GM21825 (cell line): Measurements from ENCODE around the gene SENP7.
"Not testable (repeated sequence)": the region's sequence is repeated elsewhere in the genome, so short reads cannot be mapped to it uniquely, and the experiment has no call there.

Experiments
- ATAC-seq: cut with Tn5 transposase; IDR thresholded peaks from one replicate; pipeline ENCODE4 v1.9.1; 2021; ENCODE audit warnings: mild to moderate bottlenecking, moderate library complexity; ENCODE audit not compliant: unreplicated experiment

Gene SENP7

DNA sequence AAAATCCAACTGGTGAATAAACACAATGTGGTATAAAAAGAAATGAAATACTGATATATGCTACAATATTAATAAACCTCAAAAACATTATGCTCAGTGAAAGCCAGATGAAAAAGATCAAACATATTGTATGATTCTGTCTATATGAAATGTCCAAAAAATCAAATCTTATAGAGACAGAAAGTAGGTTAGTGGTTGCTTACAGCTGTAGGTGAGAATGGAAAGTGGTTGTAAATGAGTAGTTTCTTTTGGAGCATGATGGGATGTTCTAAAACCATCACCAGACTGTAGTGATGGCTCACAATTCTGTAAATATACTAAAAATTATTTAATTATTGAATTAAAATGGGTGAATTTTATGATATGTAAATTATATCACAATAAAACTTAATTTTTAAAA, 58.4 kb downstream of the SENP7 start:
- ATAC-seq, result no peak

DNA sequence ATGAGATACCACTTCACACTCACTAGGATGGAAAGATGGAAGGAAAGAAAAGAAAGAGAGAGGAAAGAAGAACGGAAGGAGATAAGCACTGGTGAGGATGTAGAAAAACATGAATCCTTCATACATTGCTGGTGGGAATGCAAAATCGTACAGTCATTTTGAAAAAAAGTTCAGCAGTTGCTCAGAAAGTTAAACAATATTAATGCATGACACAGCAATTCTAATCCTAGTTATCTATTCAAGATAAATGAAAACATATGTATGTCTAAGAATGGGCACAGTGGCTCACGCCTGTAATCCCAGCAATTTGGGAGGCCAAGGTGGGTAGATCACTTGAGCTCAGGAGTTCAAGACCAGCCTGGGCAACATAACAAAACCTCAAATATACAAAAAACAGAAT, 59.1 kb downstream of the SENP7 start:
- no peak for ATAC-seq

GRCh38 chr3:101438641-101439040, 74.4 kb downstream of the SENP7 start:
- not testable (repeated sequence) for ATAC-seq

- ATAC-seq, result no peak
Observed at GRCh38 chr3:101433652-101434051, 79.4 kb downstream of the SENP7 start.

DNA sequence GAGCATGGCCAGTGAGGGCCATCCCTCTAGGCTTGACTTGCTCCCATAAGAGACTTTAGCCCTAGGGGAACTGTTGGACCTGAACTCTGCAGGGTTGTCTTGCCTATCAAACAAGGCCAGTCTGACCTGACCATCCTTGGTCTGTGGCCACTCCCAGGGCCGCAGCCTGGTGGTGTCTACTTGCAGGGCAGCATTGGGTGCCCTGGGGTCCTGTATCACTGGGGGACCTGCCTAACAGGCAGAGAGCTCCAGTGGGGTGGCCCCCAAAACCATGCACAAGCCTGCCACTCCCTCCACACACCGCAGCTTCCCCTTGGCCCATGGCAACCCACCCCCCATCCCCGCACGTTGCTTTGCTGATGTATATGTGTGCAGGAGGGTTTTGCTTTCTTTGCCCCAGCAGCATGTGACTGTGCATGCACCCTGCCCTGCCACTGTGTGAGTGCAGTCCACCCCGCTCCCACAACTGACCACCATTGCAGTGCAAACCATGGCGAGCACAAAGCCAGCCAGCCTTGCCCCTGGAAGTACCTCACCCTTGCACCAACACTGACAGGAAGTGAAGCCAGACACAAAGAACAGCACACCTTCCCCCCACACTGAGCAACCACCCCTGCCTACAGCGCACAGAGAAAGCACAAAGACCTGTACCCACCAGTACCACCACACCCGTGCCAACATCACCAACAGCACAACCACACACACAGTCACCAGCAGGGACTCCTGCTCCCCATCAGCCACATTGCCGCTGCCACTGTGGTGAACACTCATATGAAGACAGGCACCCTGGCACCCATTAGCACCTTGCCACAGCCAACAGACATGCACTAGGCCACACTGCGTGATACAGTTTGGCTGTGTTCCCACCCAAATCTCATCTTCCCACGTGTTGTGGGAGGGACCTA, 88.8 kb downstream of the SENP7 start:
- ATAC-seq, result no peak

- no peak for ATAC-seq
Observed at GRCh38 chr3:101418851-101419250, 94.2 kb downstream of the SENP7 start.

GRCh38 chr3:101414121-101414520, 98.9 kb downstream of the SENP7 start:
- ATAC-seq, result no peak

GRCh38 chr3:101413656-101414055, 99.4 kb downstream of the SENP7 start:
- no peak for ATAC-seq

GRCh38 chr3:101391413-101391950, 121.5 kb downstream of the SENP7 start:
- no peak for ATAC-seq

DNA sequence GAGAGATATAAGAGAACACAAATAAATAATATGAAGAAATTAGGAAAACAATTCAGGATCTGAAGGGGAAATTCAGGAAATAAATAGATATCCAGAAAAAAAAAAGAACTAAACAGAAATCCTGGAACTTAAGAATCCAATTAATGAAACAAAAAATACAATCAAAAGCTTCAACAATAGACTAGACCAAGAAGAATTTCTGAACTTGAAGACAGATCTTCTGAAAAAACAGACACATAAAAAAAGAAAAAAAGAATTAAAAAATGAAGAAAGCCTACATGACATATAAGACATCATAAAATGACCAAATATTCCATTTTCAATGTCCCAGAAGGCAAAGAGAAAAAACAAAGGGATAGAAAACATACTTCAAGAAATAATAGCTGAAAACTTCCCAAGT, 124.3 kb downstream of the SENP7 start:
- no peak for ATAC-seq

DNA sequence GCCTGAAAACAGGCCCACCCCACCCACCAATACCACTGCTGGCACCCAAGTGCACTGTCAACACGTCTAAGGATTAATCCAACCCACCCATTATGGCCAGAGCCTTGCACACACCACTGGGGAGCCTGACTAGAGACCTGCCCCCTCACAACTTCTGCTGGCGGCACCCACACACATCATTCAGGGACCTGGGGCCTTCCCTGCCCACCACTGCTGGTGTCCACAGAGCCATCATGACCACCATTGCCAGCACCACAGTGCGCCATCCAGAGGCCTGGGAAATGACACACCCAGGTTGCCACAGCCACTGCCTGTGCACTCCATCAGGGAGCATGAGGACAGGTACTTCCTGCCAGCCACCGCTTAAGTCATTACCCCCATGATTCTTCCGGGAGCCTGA, 125.7 kb downstream of the SENP7 start:
- ATAC-seq, result no peak

GRCh38 chr3:101384426-101384825, 128.6 kb downstream of the SENP7 start:
- ATAC-seq, result no peak

GRCh38 chr3:101383656-101384055, 129.4 kb downstream of the SENP7 start:
- no peak for ATAC-seq

DNA sequence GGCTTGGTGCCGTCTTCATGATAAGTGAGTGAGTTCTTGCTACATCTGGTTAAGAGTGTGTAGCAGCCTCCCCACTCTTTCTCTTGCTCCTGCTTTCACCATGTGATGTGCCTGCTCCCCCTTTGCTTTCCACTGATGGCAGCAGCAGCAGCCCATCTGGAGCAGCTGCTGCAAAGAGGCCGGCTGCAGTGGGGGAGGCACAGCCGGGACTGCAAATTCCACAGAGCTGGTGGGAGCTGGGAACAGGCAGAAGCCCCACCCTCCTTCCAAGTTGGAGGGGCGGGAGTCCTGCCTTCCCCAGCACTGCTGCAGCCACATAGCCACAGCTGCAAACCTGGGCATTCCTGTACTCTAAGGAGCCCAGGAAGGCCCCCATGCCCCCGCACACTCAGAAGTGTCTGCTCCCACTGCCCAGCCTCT, 129.8 kb downstream of the SENP7 start:
- no peak for ATAC-seq

GRCh38 chr3:101381809-101382208, 131.2 kb downstream of the SENP7 start:
- ATAC-seq, result no peak

- peak; percentile 97 for ATAC-seq
Observed at GRCh38 chr3:101379658-101380376, 133.2 kb downstream of the SENP7 start.

- no peak for ATAC-seq
Observed at GRCh38 chr3:101377796-101378195, 135.2 kb downstream of the SENP7 start.

GRCh38 chr3:101377209-101377608, 135.8 kb downstream of the SENP7 start:
- ATAC-seq, result no peak

DNA sequence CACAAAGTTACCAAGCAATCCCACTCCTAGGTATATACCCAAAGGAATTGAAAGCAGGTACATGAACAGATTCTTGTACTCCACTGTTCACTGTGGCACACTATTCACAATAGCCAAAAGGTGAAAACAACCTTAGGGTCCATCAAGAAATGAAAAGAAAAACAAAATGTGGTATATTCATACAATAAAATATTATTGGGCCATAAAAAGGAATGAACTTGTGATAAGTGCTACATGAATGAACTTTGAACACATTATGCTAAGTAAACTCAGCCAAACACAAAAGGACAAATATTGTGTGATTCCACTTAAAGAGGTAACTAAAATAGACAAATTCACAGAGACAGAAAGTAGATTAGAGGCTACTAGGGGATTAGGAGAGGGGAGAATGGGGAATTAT, 137.4 kb downstream of the SENP7 start:
- ATAC-seq, result no peak

- ATAC-seq, result no peak
Observed at GRCh38 chr3:101362406-101362805, 150.6 kb downstream of the SENP7 start.

DNA sequence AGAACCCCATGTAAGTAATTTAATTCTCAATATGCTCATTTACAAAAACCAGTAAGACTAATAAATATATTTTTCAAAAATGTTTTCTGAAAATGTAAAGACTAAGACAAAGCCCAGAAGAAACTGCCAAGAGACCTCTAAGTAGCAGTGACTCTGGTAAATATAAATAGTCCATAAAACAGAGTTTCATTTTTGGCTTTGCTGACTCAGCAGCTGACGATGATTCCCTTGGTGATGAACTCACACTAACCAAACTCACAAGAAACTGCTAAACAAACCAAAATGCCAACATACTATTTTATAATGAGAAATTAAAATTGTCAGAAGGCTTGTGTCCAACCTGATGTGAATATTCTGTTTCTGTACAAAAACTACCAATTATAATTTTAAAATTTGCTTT, 161.2 kb downstream of the SENP7 start:
- ATAC-seq, result no peak

GRCh38 chr3:101340591-101340990, 172.4 kb downstream of the SENP7 start:
- no peak for ATAC-seq
